Heart left ventricle (tissue), 16 donors: ENCODE measurements around the gene PCBP3. TPM values are rescaled to one million over a fixed set of nuclear protein-coding genes. Genes with fewer than 3 reads are reported as not detected.
"Not testable (repeated sequence)": the region's sequence is repeated elsewhere in the genome, so short reads cannot be mapped to it uniquely, and the experiment has no call there.

Experiments
- ATAC-seq, 4 donors: fragments of 200-7000 bp; cut with Tn5 transposase; one replicate each; pipeline ENCODE4 v1.9.1; 2020 to 2022; ENCODE audit warnings: moderate library complexity in 4 of 4, mild to moderate bottlenecking in 3 of 4, moderate number of reproducible peaks in 1 of 4
- DNase-seq, 5 donors: peaks; one replicate each; pipeline ENCODE4 v3.0.0-alpha.2; 2020
- H3K27ac ChIP-seq, 12 donors: fragments of 200-600 bp; sonication (generic) in 4 of 12; one replicate each; pipeline versions ENCODE4 v1.5.0 to v1.8.0; 2016 to 2022; ENCODE audit warnings: mild to moderate bottlenecking in 2 of 12
- H3K27me3 ChIP-seq, 9 donors: fragments of 200-600 bp; sonication (generic) in 2 of 9; one replicate each; pipeline versions ENCODE4 v1.5.1 to v1.8.0; 2016 to 2022; ENCODE audit warnings: mild to moderate bottlenecking in 3 of 9
- H3K36me3 ChIP-seq, 9 donors: fragments of 200-600 bp; sonication (generic) in 2 of 9; one replicate each; pipeline versions ENCODE4 v1.5.0 to v1.8.0; 2018 to 2022; ENCODE audit warnings: mild to moderate bottlenecking in 2 of 9
- H3K4me1 ChIP-seq, 12 donors: fragments of 200-600 bp; sonication (generic) in 4 of 12; one replicate each; pipeline versions ENCODE4 v1.5.0 to v1.8.0; 2016 to 2022; ENCODE audit warnings: mild to moderate bottlenecking in 3 of 12
- H3K4me3 ChIP-seq, 12 donors: fragments of 200-600 bp; sonication (generic) in 4 of 12; one replicate each; pipeline versions ENCODE4 v1.5.0 to v1.8.0; 2017 to 2022; ENCODE audit warnings: mild to moderate bottlenecking in 9 of 12, moderate library complexity in 4 of 12
- H3K9me3 ChIP-seq, 12 donors: fragments of 200-600 bp; sonication (generic) in 4 of 12; one replicate each; pipeline versions ENCODE4 v1.5.0 to v1.8.0; 2016 to 2022; ENCODE audit warnings: mild to moderate bottlenecking in 1 of 12
- CTCF ChIP-seq, 12 donors: fragments of 200-600 bp; sonication (generic) in 4 of 12; IDR thresholded peaks; one replicate each; pipeline versions ENCODE4 v1.5.0 to v1.8.0; 2018 to 2022; ENCODE audit warnings: antibody characterized with exemption in 12 of 12, mild to moderate bottlenecking in 5 of 12
- POLR2A ChIP-seq, 2 donors: fragments of 450-650 bp; IDR thresholded peaks; one replicate each; pipeline ENCODE4 v1.6.1; 2017; ENCODE audit warnings: antibody characterized with exemption in 2 of 2, mild to moderate bottlenecking in 2 of 2, moderate library complexity in 2 of 2
- WGBS, 4 donors: extraction: QIAGEN DNeasy Blood & Tissue Kit in 2 of 4; methylation state at CpG; one replicate each; pipeline versions ENCODE4 v1.1.5 to v1.1.7; 2013 to 2018; 5-methylcytosine and 5-hydroxymethylcytosine counted together
- intact Hi-C, 10 donors: fragments of 100-400 bp; cut with DNase I; formaldehyde crosslinking; loops; one replicate each; pipeline versions ENCODE4 v1.11.1 to v1.14.2; 2022
- polyA plus RNA-seq, 2 donors: library from polyadenylated mRNA; stranded (reverse); fragments of 200-250 nt; gene quantifications; one replicate each; pipeline ENCODE4 v1.2.3, GENCODE V29; 2013
- total RNA-seq, 9 donors: library from RNA; depleted of rRNA in 2 of 9; stranded (reverse); fragments of >200 nt in 2 of 9; fragmentation: NEBNext Ultra II Directional in 3 of 9; extraction: Animal tissue kit (Norgen Biotek cat#: 25700) in 3 of 9; gene quantifications; one replicate each; pipeline versions ENCODE4 v1.1.0 to v1.2.4, GENCODE V29; 2016 to 2023
- donor health status: ischemic (EF 13 %, LVEDD 7.1; RV severe dilation, severe dysfunction).
- donor health status: healthy with polysubstance abuse.
- donor health status: DM: no; HTN: yes; CAD: no.
- donor health status: DM: no; HTN: no; CAD: no.
- donor health status: ischemic (EF 25% LVEDD 6.9; RV normal size, moderate dysfunction).
- donor health status: ischemic (EF 25% LVEDD 5.7; RV mildly dilated, moderate dysfunction).
- donor health status: healthy.
- donor health status: DM: yes; HTN: yes; CAD: no.
- donor health status: ischemic (EF 35%, LVEDD 5.7; RV mildly dilated, moderate dysfunction).
- donor health status: nonischemic (EF 11% LVEDD 7.7; RV severe dilation, severe dysfunction).
- donor health status: DM: yes; HTN: yes; CAD: no.
- donor health status: PGD.
- donor health status: ischemic (EF 29% LVEDD 5.4; RV normal size, mild dysfunction).
- donor health status: nonischemic (EF 23%, LVEDD 6.1; RV moderate dilation, normal function).

Gene PCBP3
- total and polyA plus RNA-seq, 11 donors, result 0.72 to 11.4 (median 2.5) TPM; not detected in 1

- Histone ChIP-seq H3K9me3 (peaks cover 0 to 25% (median 13%) of the 10 kb centered on the region in 12 donors), H3K27ac (no peak overlapping the region), H3K36me3 (no peaks in the 10 kb centered on the region), H3K27me3 (peaks cover 0 to 36% (median 6%) of the 10 kb centered on the region in 9 donors), H3K4me3 (no peak overlapping the region), H3K4me1 (no peaks in the 10 kb centered on the region)
- TF ChIP-seq POLR2A (IDR thresholded peaks at IDR 0.05) (no peak), CTCF (IDR thresholded peaks at IDR 0.05) (no peak)
- DNase-seq (no peak), ATAC-seq (no peak)
- intact Hi-C loops, result no loop called here
- WGBS, 4 donors, result 67 to 73% (median 69%) methylated on average over 23 of the region's 23 CpGs
Observed at GRCh38 chr21:45607021-45607908, 36.3 kb upstream of the PCBP3 start.

GRCh38 chr21:45607909-45608295 lies 35.6 kb upstream of the PCBP3 start:
- Histone ChIP-seq H3K9me3 (peaks cover 0 to 19% (median 12%) of the 10 kb centered on the region in 12 donors), H3K4me3 (no peak overlapping the region), H3K27ac (no peak overlapping the region), H3K4me1 (no peaks in the 10 kb centered on the region), H3K36me3 (no peaks in the 10 kb centered on the region), H3K27me3 (peaks cover 0 to 41% (median 6%) of the 10 kb centered on the region in 9 donors)
- intact Hi-C loops, result no loop called here
- no peak for ATAC-seq
- no peak for DNase-seq
- WGBS, 4 donors, result 83 to 88% (median 87%) methylated on average over 20 of the region's 20 CpGs
- no peak for TF ChIP-seq POLR2A (IDR thresholded peaks at IDR 0.05)
- no peak for TF ChIP-seq CTCF (IDR thresholded peaks at IDR 0.05)

- peaks cover 0 to 49% (median 7%) of the 10 kb centered on the region in 9 donors for H3K27me3 ChIP-seq
- ATAC-seq, result not testable (repeated sequence)
Observed at GRCh38 chr21:45608747-45609470, 34.6 kb upstream of the PCBP3 start.

GRCh38 chr21:45609616-45610015 lies 33.9 kb upstream of the PCBP3 start:
- DNase-seq, H3K4me1 ChIP-seq, H3K4me3 ChIP-seq, ATAC-seq, intact Hi-C loops, H3K36me3 ChIP-seq, H3K9me3 ChIP-seq, H3K27ac ChIP-seq: not testable (repeated sequence)
- WGBS, 4 donors, result 83 to 100% (median 86%) methylated on average over 6 of the region's 6 CpGs
- peaks cover 0 to 55% (median 7%) of the 10 kb centered on the region in 9 donors for H3K27me3 ChIP-seq

More at GRCh38 chr21:45608747-45609470, 34.6 kb upstream of the PCBP3 start:
- H3K36me3 ChIP-seq, H3K4me3 ChIP-seq, intact Hi-C loops, H3K9me3 ChIP-seq, H3K4me1 ChIP-seq, DNase-seq, H3K27ac ChIP-seq: not testable (repeated sequence)
- WGBS, 4 donors, result 67 to 80% (median 75%) methylated on average over 13 to 15 of the region's 15 CpGs

- DNase-seq, result no peak
- Histone ChIP-seq H3K4me1 (no peaks in the 10 kb centered on the region), H3K27me3 (peaks cover 0 to 71% (median 11%) of the 10 kb centered on the region in 9 donors), H3K9me3 (no peaks in the 10 kb centered on the region), H3K36me3 (no peaks in the 10 kb centered on the region), H3K4me3 (no peak overlapping the region), H3K27ac (no peak overlapping the region)
- ATAC-seq, result no peak
- TF ChIP-seq POLR2A (IDR thresholded peaks at IDR 0.05), result no peak
- TF ChIP-seq CTCF (IDR thresholded peaks at IDR 0.05), result no peak
- WGBS, 4 donors, result 86 to 92% (median 92%) methylated on average over 12 of the region's 12 CpGs
- intact Hi-C loops, result no loop called here
Observed at GRCh38 chr21:45611296-45611695, 32.2 kb upstream of the PCBP3 start.
